ENCODE measurements around the gene TPRN. TPM values are rescaled to one million over a fixed set of nuclear protein-coding genes. Genes with fewer than 3 reads are reported as not detected.

The TPRN gene
- total and polyA plus RNA-seq, 2 donors (not counting 3 experiments of a cell fraction or from before 2014, with no cell fraction given): 4.3 to 12.4 TPM

DNA sequence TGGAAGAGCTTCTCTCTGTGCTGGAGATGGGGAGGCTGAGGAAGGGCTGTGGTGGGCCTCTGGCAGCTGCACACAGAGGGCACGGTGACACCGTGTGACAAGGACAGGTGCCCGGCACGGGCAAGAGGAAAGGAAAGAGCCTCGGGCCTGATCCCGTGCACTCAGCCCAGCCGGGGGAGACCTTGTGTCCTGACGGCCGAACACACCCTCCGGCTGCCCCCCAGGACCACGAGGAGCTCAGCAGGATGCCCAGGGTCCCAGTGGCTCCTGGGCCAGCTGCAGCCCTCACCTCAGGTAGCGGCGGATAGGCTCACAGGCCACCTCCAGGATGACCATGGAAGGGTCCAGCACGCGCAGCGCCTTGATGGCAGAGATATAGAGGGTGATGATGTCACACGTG is 17.7 kb downstream of the TPRN start:
- no TSS peak for BruUV-seq (replicated peaks)
- intact Hi-C loops (cut with micrococcal nuclease): no loop called here

DNA sequence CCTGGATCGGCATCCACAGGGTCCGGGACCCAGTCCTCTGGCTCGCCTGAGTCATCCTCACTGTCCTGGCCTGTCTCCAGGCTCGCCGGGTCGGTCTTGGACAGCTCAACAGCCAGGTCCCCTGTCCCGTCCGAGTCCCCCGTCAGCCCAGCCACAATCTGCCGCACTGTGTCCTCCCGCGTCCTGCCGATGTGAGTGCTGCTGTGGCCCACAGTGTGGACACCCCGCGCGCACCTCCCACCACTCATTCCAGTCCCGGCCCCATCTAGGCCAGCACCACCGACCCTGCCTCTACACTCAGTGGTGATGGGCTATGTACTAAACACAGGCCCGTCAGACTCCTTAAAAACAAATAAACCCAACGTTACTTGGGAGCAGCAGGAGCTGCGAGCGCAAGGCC is 18.9 kb downstream of the TPRN start:
- Histone ChIP-seq H4K20me1 (replicated peaks; ENCODE audit: control insufficient read depth, extremely low read depth, insufficient read depth, low read length) (no peaks in the 10 kb centered on the region), H3K4me1 (ENCODE audit: control insufficient read depth, extremely low read depth, insufficient read depth, low read length) (peaks cover 6% of the 10 kb centered on the region), H3K27ac (ENCODE audit: insufficient read depth, low read depth, low read length) (no peak overlapping the region), H3K36me3 (ENCODE audit: control insufficient read depth in 2 of 2, extremely low read depth in 1 of 2, insufficient read depth in 2 of 2, low read length in 2 of 2) (peaks cover 0 to 56% of the 10 kb centered on the region in 2 experiments), H3K9ac (replicated peaks; ENCODE audit: extremely low read depth, insufficient read depth, low read length) (no peak overlapping the region), H2AFZ (ENCODE audit: low read depth, low read length) (no peak overlapping the region), H3K9me3 (replicated peaks; ENCODE audit: control insufficient read depth, insufficient read depth, low read length) (no peaks in the 10 kb centered on the region), H3K4me3 (replicated peaks in 1 of 3; ENCODE audit: insufficient read depth in 1 of 3, low read depth in 1 of 3, low read length in 3 of 3) (no peak overlapping the region), H3K4me2 (ENCODE audit: insufficient read depth, low read length) (no peak overlapping the region), H3K79me2 (ENCODE audit: control insufficient read depth, insufficient read depth, low read length) (peaks cover 7% of the 10 kb centered on the region), H3K9me1 (replicated peaks; ENCODE audit: control insufficient read depth, extremely low read depth, insufficient read depth, low read length) (no peaks in the 10 kb centered on the region), H3K27me3 (ENCODE audit: control insufficient read depth in 2 of 2, insufficient read depth in 2 of 2, low read length in 2 of 2) (no peaks in the 10 kb centered on the region)
- intact Hi-C loops (cut with micrococcal nuclease): no loop called here
- TF ChIP-seq GATA2 (IDR thresholded peaks at IDR 0.05; ENCODE audit: insufficient read depth, insufficient read length, low read depth, low read length) (no peak), POLR2A (IDR thresholded peaks at IDR 0.05; ENCODE audit: low read depth, low read length) (no peak), MYC (IDR thresholded peaks at IDR 0.05; ENCODE audit: low read depth, low read length) (no peak), FOS (IDR thresholded peaks at IDR 0.05; ENCODE audit: borderline replicate concordance, insufficient read depth, low read length) (no peak), JUN (IDR thresholded peaks at IDR 0.05; ENCODE audit: borderline replicate concordance, insufficient read depth, insufficient read length, low read depth) (no peak), EZH2 (IDR thresholded peaks at IDR 0.05; ENCODE audit: borderline replicate concordance, low read depth, low read length, severe bottlenecking) (no peak), POLR2AphosphoS5 (IDR thresholded peaks at IDR 0.05; ENCODE audit: insufficient read depth, low read depth, low read length) (no peak)
- TF ChIP-seq, protein P1, sequence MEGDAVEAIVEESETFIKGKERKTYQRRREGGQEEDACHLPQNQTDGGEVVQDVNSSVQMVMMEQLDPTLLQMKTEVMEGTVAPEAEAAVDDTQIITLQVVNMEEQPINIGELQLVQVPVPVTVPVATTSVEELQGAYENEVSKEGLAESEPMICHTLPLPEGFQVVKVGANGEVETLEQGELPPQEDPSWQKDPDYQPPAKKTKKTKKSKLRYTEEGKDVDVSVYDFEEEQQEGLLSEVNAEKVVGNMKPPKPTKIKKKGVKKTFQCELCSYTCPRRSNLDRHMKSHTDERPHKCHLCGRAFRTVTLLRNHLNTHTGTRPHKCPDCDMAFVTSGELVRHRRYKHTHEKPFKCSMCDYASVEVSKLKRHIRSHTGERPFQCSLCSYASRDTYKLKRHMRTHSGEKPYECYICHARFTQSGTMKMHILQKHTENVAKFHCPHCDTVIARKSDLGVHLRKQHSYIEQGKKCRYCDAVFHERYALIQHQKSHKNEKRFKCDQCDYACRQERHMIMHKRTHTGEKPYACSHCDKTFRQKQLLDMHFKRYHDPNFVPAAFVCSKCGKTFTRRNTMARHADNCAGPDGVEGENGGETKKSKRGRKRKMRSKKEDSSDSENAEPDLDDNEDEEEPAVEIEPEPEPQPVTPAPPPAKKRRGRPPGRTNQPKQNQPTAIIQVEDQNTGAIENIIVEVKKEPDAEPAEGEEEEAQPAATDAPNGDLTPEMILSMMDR (IDR thresholded peaks at IDR 0.05; ENCODE audit: extremely low read depth in 1 of 2, insufficient read depth in 1 of 2, low read depth in 1 of 2, low read length in 2 of 2): no peak
- TF ChIP-seq, protein P2, sequence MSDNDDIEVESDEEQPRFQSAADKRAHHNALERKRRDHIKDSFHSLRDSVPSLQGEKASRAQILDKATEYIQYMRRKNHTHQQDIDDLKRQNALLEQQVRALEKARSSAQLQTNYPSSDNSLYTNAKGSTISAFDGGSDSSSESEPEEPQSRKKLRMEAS (IDR thresholded peaks at IDR 0.05; ENCODE audit: insufficient read depth, insufficient read length): no peak
- FAIRE-seq (no peak), DNase-seq (ENCODE audit: low read depth, low spot score) (no peak)
- ChIA-PET POLR2A (no interaction called here), CTCF (interaction anchor here (1.4 kb wide), 1 partner anchor 55 kb away, joined by 5 read pairs; no protein-coding TSS in a partner anchor)
- BruUV-seq (replicated peaks): no TSS peak
- dilution Hi-C loops (cut with MboI; ENCODE audit: extremely low pct_ligation_motif_present, low sequenced_read_pairs): no loop called here

More for the DNA sequence above, 17.7 kb downstream of the TPRN start:
- Histone ChIP-seq H3K27ac (ENCODE audit: insufficient read depth, low read depth, low read length) (no peak overlapping the region), H3K36me3 (ENCODE audit: control insufficient read depth in 2 of 2, extremely low read depth in 1 of 2, insufficient read depth in 2 of 2, low read length in 2 of 2) (peaks cover 0 to 56% of the 10 kb centered on the region in 2 experiments), H4K20me1 (replicated peaks; ENCODE audit: control insufficient read depth, extremely low read depth, insufficient read depth, low read length) (no peaks in the 10 kb centered on the region), H3K4me1 (ENCODE audit: control insufficient read depth, extremely low read depth, insufficient read depth, low read length) (peaks cover 15% of the 10 kb centered on the region), H3K27me3 (ENCODE audit: control insufficient read depth in 2 of 2, insufficient read depth in 2 of 2, low read length in 2 of 2) (no peaks in the 10 kb centered on the region), H3K4me3 (replicated peaks in 1 of 3; ENCODE audit: insufficient read depth in 1 of 3, low read depth in 1 of 3, low read length in 3 of 3) (no peak overlapping the region), H2AFZ (ENCODE audit: low read depth, low read length) (no peak overlapping the region), H3K4me2 (ENCODE audit: insufficient read depth, low read length) (no peak overlapping the region), H3K9ac (replicated peaks; ENCODE audit: extremely low read depth, insufficient read depth, low read length) (no peak overlapping the region), H3K79me2 (ENCODE audit: control insufficient read depth, insufficient read depth, low read length) (peaks cover 18% of the 10 kb centered on the region), H3K9me3 (replicated peaks; ENCODE audit: control insufficient read depth, insufficient read depth, low read length) (no peaks in the 10 kb centered on the region), H3K9me1 (replicated peaks; ENCODE audit: control insufficient read depth, extremely low read depth, insufficient read depth, low read length) (no peaks in the 10 kb centered on the region)
- dilution Hi-C loops (cut with MboI; ENCODE audit: extremely low pct_ligation_motif_present, low sequenced_read_pairs): no loop called here
- POLR2A ChIA-PET: no interaction called here
- FAIRE-seq (no peak), DNase-seq (ENCODE audit: low read depth, low spot score) (no peak)
- TF ChIP-seq MYC (IDR thresholded peaks at IDR 0.05; ENCODE audit: low read depth, low read length): no peak
- CTCF ChIA-PET: interaction anchor here (0.7 kb wide), 1 partner anchor 45 kb away, joined by 3 read pairs; the partner anchor contains the start of gene RNF224
